ENCODE measurements around the gene MYO1D.
A peak's percentile ranks its signal among the peaks of the same experiment; 100 is the strongest.

The MYO1D gene

DNA sequence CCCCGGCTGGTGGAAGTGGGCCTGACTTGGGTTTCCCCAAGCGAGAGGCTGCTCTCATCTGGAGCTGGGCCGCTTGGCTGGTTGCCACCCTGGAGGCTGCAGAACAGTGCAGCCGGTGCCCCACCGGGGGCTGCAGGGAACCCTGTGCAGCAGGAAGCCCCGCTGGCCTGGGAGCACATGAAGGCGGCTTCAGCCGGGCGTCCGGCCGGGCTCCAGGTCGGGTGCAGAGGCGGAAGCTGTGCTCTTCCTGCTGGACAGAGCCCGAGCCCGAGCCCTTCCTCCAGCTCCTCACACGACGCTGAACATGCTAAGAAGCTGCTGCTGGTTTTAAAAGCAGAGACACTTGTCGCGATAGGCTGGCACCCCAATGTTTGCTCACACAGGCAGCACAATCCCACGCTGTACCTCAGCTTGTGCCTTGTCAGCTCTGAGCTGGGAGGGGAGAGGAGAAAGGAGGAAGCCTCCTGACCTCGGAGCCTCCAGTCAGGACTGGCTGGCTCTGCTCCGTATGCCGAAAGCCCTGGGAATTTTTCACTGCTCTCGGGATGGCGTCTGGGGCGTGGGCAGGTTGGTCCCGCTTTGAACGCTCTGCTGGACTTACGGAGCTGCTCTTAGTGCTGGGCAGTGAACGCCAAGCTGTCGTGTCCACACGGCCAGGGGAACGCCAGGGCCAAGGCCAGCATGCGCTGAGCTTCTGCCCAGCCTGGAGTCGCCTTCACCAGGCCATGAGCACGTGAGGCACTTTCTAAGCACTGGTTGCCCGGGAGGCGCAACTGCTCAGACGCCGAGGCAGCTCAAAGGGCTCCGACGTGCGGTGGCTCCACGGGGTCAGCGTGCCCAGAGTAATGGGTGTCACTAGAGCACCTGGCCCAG is 381.3 kb downstream of the MYO1D start:
- no peak for DNase-seq

DNA sequence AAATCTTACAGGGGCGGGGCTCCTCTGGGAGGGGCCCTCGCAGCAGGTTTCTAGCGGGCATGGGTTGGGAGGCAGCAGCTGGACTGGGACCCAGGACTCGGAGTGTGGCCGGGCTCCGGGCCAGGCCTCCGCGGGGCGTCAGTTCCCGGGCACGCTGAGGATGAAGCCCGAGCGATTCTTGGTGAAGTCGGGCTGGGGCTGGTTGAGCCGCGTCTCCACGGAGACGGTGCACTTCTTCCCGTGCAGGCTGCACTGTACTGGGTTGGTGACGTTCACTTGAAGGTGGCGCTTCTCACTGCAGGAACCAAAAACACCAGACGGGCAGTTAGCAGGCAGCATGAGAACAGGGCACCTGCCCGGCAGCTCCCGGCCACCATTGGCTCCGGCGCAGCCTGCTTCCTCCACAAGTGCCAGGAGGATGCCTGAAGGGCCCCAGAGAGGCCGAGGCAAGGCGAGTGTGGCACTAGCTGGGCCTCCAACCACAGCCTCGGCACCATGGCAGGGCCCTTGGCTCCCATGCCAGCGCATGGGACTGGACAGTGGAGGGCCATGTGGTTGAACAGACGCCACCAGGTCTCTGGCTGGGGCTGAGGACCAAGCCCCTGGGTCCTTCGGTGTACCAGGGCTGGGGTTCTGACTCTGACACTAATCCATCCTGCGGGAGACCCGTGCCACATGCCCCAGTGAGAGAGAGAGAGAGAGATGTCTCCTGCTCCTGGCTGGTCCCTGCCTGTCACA is 382.1 kb downstream of the MYO1D start:
- no peak for DNase-seq

DNA sequence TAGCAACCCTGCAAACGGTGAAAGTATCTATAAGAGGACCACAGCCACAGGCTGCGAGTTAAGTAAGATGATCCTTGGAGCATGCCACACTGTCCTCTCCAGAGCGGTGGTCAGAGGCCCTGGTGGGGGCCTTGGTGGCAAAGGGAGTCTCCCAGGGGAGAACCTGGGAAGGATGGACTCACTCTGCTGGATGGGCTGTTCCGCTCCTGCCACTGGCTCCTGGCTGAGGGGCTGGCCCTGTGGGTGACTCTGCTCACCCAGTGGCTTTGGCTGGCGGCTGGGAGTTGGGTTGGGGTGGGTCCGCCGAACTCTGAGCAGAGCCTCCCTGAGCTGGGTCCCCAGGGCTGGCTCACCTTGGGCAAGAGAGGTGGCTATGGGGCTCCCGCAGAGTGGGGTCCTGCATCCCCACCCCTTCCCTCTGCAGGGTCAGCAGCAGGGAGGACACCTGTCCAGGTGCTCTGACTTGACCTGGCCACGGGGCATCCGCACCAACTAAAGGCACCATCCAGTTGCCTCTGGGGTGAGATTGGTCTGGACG is 382.9 kb downstream of the MYO1D start:
- DNase-seq = no peak

DNA sequence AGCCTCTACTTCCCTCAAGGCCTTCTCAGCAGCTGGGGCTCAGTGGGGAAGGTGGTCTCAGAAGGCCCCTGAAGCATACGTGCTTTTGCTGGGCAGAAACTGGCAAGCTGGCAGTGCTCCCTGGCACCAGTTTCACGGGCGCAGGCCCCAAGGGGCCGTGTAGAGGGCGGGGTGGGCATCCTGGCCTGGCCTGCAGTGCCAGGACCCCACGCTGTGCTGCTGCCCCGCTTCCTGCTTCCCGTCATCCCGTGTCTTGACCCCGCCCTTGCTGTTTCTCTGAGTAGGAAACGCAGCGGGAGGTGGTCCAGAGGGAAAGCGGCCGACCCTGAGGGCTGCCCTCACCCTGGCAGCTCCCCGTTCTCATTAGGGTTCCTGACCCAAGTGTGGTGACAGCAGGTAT is 383.4 kb downstream of the MYO1D start:
- DNase-seq = no peak

DNA sequence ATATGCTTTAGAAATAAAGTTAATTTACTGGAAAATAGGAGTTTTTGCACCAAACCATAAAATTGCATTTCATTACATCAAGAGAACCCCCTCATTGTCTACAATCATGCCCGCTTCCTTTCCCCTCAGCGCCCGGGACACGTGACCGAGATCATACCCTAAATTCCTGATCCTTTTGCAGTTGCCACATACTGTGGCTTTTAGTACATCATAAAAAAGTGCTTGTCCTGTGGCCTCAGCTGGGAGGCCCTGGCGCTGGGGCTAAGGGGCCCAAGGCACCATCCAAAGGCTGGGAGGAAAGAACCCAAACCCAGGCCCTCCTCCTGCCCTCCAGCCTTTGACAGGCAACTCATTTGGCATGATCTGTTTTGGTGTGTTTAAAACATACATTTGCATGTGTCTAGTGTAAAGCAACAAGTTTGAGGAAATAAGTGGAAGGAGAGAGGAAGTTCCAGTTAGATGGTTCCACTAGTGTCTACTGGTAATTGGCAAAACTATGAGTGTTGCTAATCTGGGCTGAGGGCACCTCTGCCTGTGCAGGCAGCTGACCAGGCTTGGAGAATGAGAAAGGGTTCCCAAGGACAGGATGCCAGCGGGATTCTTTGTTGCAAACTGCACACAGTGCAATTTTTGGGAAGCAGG is 384.2 kb downstream of the MYO1D start:
- no peak for DNase-seq

DNA sequence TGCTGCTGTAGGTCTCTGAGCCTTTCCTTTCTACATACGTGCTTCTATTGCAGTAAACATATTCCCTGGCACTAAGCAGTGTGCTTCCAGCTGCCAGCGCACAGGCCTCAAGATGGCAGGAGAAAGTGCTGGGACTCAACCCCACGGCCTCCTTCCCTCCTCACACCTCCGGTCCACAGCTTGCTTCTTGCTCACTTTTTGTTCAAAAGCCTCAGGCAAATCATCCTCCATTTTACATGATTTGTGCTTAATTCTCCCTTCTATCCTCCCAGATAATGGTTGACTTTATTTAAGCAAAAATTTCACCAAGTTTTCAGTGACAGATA is 384.7 kb downstream of the MYO1D start:
- DNase-seq = no peak

DNA sequence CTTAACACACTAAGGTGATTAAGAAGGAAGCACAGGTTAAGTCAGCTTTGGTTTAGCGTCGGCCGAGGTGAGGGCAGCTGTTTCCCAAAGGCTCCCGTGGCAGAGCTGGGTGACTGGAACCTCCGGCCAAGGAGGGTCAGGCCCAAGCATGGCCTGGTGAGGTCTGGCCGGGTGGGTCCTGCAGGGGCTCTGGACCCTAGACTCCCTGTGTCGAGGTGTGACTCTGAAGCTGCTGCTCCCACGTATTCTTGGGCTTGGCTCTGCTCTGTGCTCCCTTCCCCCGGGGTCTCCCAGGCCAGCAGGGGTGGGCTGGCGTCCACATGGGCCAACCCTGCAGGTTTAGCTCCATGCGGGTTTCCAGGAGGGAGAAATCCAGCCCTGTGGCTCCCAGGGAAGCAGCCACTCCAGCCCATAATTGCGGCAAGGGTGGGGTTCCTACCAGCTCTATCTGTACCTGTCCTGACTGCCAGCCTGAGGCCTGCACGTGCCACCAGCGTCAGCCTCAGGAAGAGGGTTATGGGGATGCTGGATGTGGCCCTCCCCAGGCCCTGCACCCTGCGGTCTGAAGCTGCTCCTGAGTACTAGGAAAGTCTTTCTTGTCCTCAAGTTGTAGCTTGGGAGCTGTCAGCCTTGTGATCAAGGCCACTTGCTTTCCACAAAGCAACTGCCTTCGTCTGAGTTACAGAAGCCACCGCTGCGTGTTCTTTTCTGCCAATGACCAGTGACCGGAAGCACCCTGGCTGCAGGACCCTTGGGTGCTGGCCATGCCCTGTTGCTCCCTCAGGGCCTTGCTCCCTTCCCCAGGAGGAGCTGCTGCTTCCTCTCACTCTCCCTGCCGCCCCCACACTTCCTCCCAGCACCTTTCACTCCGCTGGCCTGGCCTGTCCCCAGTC is 385.3 kb downstream of the MYO1D start:
- peak; percentile 40 to 55 for DNase-seq

DNA sequence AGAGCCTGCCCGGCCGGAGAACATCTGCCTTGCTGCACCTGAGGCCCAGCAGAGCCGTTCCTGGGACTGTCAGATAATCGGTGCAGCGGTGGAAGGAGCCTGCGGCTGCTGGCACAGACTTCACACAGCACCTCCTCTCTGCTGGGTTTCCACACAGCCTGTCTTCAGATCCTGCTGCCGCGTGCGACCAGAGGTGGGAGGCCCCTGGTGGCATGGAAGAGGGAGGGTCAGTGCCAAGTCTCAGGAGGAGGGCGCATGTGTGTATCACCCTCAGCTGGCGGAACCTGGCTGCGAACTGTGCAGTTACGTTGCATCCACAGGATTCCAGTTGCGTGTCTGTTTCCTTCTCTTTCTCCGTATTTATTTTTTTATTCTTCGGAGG is 386.8 kb downstream of the MYO1D start:
- DNase-seq = no peak

DNA sequence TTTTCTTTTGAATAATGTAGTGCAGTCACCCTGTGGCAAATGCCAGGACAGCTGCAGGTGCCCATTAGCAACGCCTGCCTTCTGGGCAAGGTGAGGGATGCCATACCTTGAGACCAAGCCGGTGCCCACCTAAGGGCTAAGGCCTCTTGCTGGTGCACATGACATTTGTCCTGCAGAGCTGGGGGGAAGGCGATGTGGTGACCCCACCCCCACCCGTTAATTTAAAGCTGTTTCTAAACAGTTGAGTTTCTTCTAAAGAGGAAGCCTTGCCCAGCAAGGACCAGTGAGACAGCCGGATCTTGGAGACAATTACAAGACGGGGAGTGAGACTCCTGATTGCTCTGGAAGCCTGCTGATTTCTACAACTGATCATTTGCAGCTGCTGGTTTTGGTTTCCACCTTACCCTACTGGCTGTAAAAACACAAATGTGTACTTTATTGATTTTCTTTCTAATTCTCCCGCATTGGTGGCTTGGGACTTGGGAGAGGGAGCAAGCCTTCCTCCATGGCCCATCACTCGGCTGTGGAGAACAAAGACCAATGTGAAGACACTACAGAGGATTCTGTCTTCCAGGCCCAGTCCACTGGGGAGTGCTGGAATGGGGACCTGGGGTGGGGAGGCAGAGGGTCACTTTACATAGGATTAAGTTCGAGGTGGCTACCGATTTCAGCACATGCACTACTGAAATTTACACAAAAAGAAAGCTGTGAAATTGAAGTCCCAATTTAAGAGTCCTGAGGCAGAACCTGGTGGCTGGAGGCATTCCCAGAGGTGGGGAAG is 387.4 kb downstream of the MYO1D start:
- DNase-seq = no peak

DNA sequence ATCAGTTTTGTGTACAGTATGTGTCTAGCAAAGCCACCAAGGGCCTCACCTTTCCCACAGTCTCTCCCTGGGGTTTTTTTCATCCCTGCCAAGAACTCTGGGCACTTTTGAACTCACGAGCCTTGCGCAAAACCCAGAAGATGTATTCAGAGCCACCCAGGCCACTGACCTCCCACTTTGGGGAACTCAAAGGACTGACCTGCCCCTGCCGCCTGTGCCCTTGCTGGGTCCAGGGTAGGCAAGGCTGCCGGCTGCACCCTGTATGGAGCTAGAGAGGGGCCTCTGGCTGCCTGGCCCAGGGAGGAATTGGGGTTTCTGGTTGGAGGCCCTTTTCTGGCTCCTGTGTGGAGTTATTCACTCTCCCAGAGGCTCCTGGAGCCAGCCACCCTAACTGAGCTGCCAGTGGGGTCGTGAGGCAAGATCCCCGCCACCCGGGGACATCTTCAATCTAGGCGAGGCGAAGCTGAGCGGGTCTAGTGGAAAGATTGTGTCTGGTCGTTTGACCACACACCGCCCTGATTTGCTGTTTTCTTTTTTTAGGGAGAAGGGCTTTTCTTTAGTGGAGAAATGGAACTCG is 388.2 kb downstream of the MYO1D start:
- no peak for DNase-seq

DNA sequence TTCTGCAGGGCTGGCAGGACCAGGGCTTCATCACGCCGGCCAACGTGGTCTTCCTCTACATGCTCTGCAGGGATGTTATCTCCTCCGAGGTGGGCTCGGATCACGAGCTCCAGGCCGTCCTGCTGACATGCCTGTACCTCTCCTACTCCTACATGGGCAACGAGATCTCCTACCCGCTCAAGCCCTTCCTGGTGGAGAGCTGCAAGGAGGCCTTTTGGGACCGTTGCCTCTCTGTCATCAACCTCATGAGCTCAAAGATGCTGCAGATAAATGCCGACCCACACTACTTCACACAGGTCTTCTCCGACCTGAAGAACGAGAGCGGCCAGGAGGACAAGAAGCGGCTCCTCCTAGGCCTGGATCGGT is 388.8 kb downstream of the MYO1D start:
- DNase-seq = no peak

DNA sequence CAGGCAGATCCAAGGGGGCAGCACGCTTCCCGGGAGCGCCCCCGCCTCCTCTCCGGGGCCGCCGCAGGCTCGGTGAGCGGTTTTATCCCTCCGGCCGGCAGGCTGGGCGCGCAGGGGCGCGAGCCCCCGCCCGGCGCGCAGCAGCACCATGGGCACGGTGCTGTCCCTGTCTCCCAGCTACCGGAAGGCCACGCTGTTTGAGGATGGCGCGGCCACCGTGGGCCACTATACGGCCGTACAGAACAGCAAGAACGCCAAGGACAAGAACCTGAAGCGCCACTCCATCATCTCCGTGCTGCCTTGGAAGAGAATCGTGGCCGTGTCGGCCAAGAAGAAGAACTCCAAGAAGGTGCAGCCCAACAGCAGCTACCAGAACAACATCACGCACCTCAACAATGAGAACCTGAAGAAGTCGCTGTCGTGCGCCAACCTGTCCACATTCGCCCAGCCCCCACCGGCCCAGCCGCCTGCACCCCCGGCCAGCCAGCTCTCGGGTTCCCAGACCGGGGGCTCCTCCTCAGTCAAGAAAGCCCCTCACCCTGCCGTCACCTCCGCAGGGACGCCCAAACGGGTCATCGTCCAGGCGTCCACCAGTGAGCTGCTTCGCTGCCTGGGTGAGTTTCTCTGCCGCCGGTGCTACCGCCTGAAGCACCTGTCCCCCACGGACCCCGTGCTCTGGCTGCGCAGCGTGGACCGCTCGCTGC is 389.3 kb downstream of the MYO1D start:
- DNase-seq = peak; percentile 42 to 50

DNA sequence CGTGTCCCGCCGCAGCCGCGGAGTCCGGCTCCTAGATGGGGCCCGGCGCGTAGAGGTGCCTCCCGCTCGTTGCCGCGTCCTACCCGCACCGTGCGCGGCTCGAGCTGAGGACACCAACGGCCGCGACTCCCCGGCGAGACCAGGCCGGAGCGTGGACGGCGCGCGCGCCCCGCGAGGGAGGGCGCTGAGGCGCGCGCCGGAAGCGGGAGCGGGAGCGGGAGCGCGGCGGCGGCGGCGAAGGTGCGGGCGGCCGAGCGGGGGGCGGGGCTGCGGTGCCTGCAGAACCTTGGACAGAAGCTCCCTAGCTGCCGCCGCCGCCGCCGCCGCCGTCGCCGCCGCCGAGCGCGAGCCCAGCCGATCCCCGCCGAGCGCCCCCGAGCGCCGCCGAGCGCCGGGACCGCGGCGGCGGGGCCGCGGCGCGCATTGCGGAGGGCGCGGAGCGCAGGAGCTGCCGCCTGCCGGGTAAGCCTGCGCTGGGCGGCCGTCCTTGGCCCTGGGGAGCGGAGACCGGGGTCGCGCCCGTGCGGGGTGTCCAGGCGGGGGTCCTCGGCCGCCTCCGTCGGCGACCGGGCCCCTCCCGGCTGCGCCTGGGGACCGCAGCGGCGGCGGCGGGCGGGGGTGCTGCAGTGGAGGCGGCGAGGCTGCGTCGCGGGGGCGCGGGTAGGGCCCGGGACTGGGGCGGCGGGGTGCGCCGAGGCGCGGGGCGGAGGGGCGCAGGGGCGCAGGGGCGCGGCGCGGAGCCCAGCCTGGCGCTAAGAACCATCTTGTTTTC is 390.0 kb downstream of the MYO1D start, which contains the start of gene CDK5R1:
Gene CDK5R1, plus strand, starts transcription at position 293 of the 772 bp plus-strand sequence. CDS start 628 bp downstream, outside the sequence.
- peak; percentile 73 to 79 for DNase-seq

DNA sequence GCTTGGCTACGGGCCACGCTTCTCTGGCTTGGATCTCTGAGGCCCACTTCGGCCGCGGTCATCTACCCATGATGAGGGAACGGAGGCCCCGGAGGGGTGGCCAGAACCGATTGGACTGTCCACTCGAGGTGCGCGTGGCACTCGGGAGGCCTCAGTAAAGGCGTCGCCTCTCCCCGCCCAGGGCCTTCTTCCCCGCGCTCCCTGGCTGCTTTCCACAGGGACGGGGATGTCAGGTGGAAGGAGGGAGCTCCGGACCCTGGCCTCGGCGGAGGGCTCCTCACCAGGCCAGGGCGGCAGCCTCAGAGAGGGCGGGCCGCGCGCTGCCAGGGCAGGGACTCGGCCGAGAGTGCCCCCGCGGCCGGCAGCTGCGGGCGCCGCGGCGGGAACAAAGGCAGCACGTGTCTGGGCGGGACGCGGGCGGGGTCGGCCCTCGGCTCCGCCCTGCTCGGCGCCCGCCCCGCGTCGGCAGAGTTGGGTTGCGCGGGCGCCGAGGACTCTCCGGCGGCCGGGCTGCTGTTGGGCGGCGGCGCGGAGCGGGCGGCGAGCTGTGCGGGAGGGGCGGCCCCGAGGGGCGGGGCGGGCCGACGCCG is 390.7 kb downstream of the MYO1D start:
- peak; percentile 72 to 78 for DNase-seq

DNA sequence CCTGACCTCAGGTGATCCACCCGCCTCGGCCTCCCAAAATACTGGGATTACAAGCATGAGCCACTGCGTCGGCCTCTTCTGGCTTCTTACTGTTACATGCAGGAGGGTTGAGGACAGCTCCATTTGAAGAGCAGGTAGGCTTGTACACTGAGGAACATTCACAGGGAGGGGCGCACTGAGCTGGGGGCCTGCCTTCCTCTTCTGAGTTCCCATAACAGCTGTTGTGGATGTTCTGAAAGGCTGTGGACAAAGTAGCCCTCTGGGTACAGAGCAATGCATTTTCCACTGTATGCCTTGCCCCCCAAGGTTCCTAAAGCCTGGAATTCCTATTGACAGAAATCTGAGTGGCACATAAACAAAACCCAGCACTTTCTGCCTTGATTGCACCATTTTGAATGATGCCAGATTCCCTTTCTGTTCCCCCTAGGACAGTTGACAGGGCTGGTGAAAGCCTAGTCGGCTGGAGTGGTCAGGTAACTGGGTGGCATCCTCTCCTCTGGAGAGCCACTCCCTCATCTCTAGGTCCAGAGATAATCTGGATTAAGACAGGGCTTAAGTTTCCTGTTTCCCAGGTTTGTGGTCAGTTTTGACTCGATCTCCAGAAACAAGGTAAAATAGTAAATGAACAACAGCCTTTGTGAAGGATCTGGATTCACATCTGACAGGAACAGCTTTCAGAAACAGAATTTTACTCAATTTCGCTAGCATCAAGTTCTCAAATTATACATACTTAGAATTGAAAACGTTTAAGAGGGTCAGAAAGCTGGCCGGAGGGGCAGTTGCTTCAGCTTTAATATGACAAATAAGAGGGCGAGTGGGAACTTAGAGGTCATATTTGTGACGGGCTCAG is 391.4 kb downstream of the MYO1D start:
- no peak for DNase-seq

DNA sequence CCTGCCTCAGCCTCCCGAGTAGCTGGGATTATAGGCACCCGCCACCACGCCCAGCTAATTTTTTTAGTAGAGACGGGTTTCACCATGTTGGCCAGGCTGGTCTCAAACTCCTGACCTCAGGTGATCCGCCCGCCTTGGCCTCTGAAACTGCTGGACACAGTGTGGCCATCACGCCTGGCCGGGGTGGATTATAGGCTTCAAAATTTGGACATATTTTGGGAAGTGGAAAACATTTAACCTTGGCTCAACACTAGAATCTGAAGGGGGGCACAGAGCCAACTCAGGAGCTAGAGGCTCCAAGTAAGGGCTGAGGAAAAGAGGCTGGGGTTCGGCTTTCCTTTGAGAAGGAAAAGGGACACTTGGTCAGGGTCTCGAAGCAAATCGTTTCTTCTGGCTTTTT is 392.3 kb downstream of the MYO1D start:
- no peak for DNase-seq

DNA sequence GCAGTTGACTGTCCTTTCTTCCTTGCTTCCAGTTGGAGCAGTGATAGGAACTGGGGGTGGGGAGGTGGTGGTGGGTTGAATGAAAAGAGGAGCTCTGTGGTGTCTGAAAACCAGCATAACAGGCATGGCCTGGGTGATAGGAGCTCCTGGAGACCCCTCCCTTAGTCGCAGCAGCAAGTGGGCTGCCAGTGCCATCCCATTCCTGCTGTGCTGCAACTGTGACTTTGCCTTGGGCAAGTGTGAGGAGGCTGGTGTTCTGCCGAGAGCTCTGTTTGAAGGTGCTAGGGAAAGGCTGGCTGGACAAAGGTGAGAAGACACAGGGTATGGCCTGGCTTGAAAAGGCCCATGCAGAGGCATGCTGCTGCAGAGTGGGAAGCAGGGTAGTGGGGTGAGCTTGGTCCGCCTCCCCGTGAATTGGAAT is 392.9 kb downstream of the MYO1D start:
- DNase-seq = no peak

DNA sequence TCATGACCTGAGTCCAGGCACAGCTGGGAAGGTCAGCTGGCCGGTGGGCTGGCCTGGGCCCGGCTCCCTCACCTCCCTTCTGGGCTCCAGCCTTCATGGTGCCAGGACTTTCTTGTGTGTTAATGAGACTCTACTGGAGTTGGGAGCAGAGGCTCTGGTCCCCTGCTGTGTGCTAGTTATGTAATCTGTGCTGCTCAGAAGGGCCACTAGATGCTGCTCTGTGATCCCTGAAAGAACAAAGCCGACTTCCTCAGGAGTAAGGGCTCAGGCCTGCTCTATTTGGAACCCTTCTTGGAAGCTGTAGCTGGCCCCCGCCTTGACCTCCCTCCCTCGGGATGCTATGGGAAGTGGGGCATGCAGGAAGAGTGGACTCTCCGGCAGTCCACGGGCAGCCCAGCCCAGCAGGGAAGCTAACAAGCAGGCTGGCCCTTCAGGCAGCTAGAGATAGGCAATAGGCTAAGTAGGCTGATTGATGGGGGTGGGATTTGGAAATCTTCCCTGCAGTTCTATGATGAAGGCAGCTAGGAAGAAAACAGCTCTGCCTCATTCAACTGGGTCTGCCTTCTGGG is 393.4 kb downstream of the MYO1D start:
- DNase-seq = peak in 1 of 2 donors; percentile 34

Data from stimulated activated CD4-positive, alpha-beta T cell treated with anti-CD3 and anti-CD28 coated beads, Interleukin-2, amount 100 ng/mL, for 24 hours (primary cell).